Ovary (tissue), 9 donors: ENCODE data around the gene PLB1. TPM values are rescaled to one million over a fixed set of nuclear protein-coding genes. Genes with fewer than 3 reads are reported as not detected.

ENCODE experiments used
- DNase-seq, 5 donors: peaks; one replicate each; pipeline ENCODE4 v3.0.0-alpha.2; 2019 to 2020
- H3K27ac ChIP-seq, 2 donors: fragments of 200-600 bp; one replicate each; pipeline versions ENCODE4 v1.5.1 to v1.8.0; 2019 to 2022
- H3K27me3 ChIP-seq: fragments of 200-600 bp; one replicate; pipeline ENCODE4 v1.8.0; 2022
- H3K36me3 ChIP-seq: fragments of 200-600 bp; sonication (generic); one replicate; pipeline ENCODE4 v1.5.1; 2019
- H3K4me1 ChIP-seq: one replicate; pipeline ENCODE4 v1.8.1; 2013; ENCODE audit warnings: mild to moderate bottlenecking, moderate library complexity; ENCODE audit not compliant: insufficient read depth
- H3K4me3 ChIP-seq: fragments of 200-600 bp; sonication (generic); one replicate; pipeline ENCODE4 v1.5.1; 2017
- H3K9me3 ChIP-seq, 2 donors: fragments of 200-600 bp in 1 of 2; sonication (generic) in 1 of 2; one replicate each; pipeline versions ENCODE4 v1.5.1 to v1.8.1; 2013 to 2019; ENCODE audit warnings: mild to moderate bottlenecking in 1 of 2, moderate library complexity in 1 of 2
- EP300 ChIP-seq: sonication (generic); formaldehyde crosslinking; IDR thresholded peaks from one replicate; pipeline ENCODE4 v1.6.1; 2017; ENCODE audit warnings: antibody characterized with exemption
- POLR2A ChIP-seq: fragments of 450-650 bp; IDR thresholded peaks from one replicate; pipeline ENCODE4 v1.6.1; 2017; ENCODE audit warnings: antibody characterized with exemption, mild to moderate bottlenecking, moderate library complexity
- WGBS, 3 donors: extraction: QIAGEN DNeasy Blood & Tissue Kit in 1 of 3; methylation state at CpG; one replicate each; pipeline versions ENCODE4 v1.1.5 to v1.1.7; 2013 to 2017; 5-methylcytosine and 5-hydroxymethylcytosine counted together
- intact Hi-C, 4 donors: fragments of 100-400 bp; cut with DNase I; formaldehyde crosslinking; loops; one replicate each; pipeline versions ENCODE4 v1.11.0 to v1.15.1; 2022 to 2023
- polyA plus RNA-seq, 2 donors: library from polyadenylated mRNA; stranded (reverse); fragments of 200-250 nt in 1 of 2; fragments of 350-450 nt in 1 of 2; fragmentation: Illumina TruSeq in 1 of 2; extraction: RNeasy Lipid Tissue Mini Kit (QIAGEN cat#74804) in 1 of 2; gene quantifications; one replicate each; pipeline ENCODE4 v1.2.3, GENCODE V29; 2013 to 2014
- total RNA-seq, 7 donors: library from RNA; depleted of rRNA in 2 of 7; stranded (reverse); fragments of >200 nt in 2 of 7; fragmentation: NEBNext Ultra II Directional in 3 of 7; extraction: Animal tissue kit (Norgen Biotek cat#: 25700) in 3 of 7; gene quantifications; one replicate each; pipeline versions ENCODE4 v1.1.0 to v1.2.4, GENCODE V29; 2016 to 2023
- TF ChIP-seq, protein P1 (sequence below), 3 donors: fragments of 450-650 bp in 2 of 3; fragments of 200-600 bp in 1 of 3; IDR thresholded peaks; one replicate each; pipeline versions ENCODE4 v1.5.1 to v1.8.0; 2016 to 2022; ENCODE audit warnings: antibody characterized with exemption in 3 of 3, mild to moderate bottlenecking in 1 of 3
- donor health status: DM: no; HTN: no; CAD: no; lungs with moderate emphysema.
- donor health status: DM: no; HTN: no; CAD: no.
- donor health status: Bipolar disorder and iron deficiency.
- donor health status: DM: yes; HTN: yes; CAD: no.
- donor health status: DM: no; HTN: no; CAD: no.
- donor health status: DM: yes; HTN: yes; CAD: no.

The PLB1 gene
- total and polyA plus RNA-seq, 9 donors = 0.99 to 9.3 (median 2.7) TPM

GRCh38 chr2:28607730-28608499, 112.1 kb downstream of the PLB1 start:
- no peak for TF ChIP-seq POLR2A
- TF ChIP-seq, protein P1, sequence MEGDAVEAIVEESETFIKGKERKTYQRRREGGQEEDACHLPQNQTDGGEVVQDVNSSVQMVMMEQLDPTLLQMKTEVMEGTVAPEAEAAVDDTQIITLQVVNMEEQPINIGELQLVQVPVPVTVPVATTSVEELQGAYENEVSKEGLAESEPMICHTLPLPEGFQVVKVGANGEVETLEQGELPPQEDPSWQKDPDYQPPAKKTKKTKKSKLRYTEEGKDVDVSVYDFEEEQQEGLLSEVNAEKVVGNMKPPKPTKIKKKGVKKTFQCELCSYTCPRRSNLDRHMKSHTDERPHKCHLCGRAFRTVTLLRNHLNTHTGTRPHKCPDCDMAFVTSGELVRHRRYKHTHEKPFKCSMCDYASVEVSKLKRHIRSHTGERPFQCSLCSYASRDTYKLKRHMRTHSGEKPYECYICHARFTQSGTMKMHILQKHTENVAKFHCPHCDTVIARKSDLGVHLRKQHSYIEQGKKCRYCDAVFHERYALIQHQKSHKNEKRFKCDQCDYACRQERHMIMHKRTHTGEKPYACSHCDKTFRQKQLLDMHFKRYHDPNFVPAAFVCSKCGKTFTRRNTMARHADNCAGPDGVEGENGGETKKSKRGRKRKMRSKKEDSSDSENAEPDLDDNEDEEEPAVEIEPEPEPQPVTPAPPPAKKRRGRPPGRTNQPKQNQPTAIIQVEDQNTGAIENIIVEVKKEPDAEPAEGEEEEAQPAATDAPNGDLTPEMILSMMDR (IDR thresholded peaks at IDR 0.05) = no peak
- TF ChIP-seq EP300 = no peak

DNA sequence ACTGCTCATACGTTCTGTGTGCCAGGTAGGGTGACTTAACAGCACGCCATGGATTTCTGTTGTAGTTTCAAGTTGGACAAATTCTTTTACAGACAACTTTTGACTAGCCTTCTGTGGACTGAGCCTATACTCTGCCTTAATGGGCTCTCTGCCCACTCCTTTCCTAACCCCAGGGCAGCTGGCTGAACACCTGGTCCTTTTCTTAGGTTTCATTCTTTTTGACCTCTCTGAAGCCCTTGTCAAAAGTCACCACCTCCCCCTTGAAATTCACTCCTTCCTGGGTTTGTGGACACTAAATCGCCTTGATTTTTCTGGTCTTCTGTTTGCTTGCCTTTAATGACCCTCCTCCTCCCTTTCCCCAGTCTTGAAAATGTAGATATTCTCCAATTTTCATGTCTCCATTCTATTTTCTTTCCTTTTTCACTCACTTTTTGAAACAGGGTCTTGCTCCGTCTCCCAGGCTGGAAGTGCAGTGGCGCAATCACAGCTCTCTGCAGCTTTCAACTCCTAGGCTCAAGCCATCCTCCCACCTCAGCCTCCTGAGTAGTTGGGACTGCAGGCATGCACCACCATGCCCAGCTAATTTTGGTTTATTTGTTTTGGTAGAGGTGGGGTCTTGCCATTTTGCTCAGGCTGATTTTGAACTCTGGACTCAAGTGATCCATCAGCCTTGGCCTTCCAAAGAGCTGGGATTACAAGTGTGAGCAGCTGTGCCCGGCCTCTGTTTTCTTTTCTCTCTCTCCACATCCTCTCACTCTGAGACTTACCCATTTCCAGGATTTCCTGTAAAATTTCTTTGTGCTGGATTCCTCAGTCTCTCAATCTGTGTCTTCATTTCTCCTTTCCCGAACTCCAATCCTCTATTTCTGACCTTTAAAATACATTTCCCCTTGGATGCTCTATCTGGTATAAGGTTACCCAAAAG, 112.9 kb downstream of the PLB1 start:
- Histone ChIP-seq H3K27me3 (no peaks in the 10 kb centered on the region), H3K4me3 (no peak overlapping the region), H3K9me3 (no peaks in the 10 kb centered on the region), H3K4me1 (no peaks in the 10 kb centered on the region), H3K27ac (no peak overlapping the region), H3K36me3 (no peaks in the 10 kb centered on the region)
- no peak for TF ChIP-seq POLR2A
- no peak for TF ChIP-seq EP300
- intact Hi-C loops = no loop called here
- 84 to 86% (median 86%) methylated on average over 7 of the region's 7 CpGs for WGBS, 3 donors
- peak in 1 of 5 donors; percentile 14 for DNase-seq

More at GRCh38 chr2:28607730-28608499, 112.1 kb downstream of the PLB1 start:
- Histone ChIP-seq H3K9me3 (no peaks in the 10 kb centered on the region), H3K27ac (no peak overlapping the region), H3K27me3 (no peaks in the 10 kb centered on the region), H3K4me1 (no peaks in the 10 kb centered on the region), H3K4me3 (no peak overlapping the region), H3K36me3 (no peaks in the 10 kb centered on the region)
- intact Hi-C loops = no loop called here
- peak in 1 of 5 donors; percentile 28 for DNase-seq
- WGBS, 3 donors = 73 to 77% (median 73%) methylated on average over 8 of the region's 8 CpGs

- TF ChIP-seq, protein P1 (IDR thresholded peaks at IDR 0.05) = no peak
- TF ChIP-seq POLR2A (no peak), EP300 (no peak)
- Histone ChIP-seq H3K27me3 (no peaks in the 10 kb centered on the region), H3K4me3 (no peak overlapping the region), H3K4me1 (no peaks in the 10 kb centered on the region), H3K36me3 (no peaks in the 10 kb centered on the region), H3K9me3 (no peaks in the 10 kb centered on the region), H3K27ac (no peak overlapping the region)
- intact Hi-C loops = no loop called here
- peak in 2 of 5 donors; percentile 32 to 34 for DNase-seq
- WGBS, 3 donors = 67 to 73% (median 73%) methylated on average over 8 of the region's 8 CpGs
Measured at GRCh38 chr2:28610583-28611201, 114.8 kb downstream of the PLB1 start.

GRCh38 chr2:28612131-28612812, 116.4 kb downstream of the PLB1 start:
- 91 to 94% (median 92%) methylated on average over 9 of the region's 9 CpGs for WGBS, 3 donors
- no peaks in the 10 kb centered on the region for H3K9me3 ChIP-seq
- DNase-seq = peak in 1 of 5 donors; percentile 15
- no peak for TF ChIP-seq POLR2A
- TF ChIP-seq EP300 = no peak
- TF ChIP-seq, protein P1 (IDR thresholded peaks at IDR 0.05) = no peak
- H3K4me3 ChIP-seq = no peak overlapping the region
- no peaks in the 10 kb centered on the region for H3K4me1 ChIP-seq
- no peaks in the 10 kb centered on the region for H3K36me3 ChIP-seq
- H3K27me3 ChIP-seq = no peaks in the 10 kb centered on the region
- intact Hi-C loops = no loop called here
- no peak overlapping the region for H3K27ac ChIP-seq
